ENCODE measurements around the gene IFFO2. TPM values are rescaled to one million over a fixed set of nuclear protein-coding genes. Genes with fewer than 3 reads are reported as not detected.
A peak's percentile ranks its signal among the peaks of the same experiment; 100 is the strongest.

Gene IFFO2
- polyA plus RNA-seq, 3 donors from 2014 or later: 1.9 to 3.9 (median 3.2) TPM

DNA sequence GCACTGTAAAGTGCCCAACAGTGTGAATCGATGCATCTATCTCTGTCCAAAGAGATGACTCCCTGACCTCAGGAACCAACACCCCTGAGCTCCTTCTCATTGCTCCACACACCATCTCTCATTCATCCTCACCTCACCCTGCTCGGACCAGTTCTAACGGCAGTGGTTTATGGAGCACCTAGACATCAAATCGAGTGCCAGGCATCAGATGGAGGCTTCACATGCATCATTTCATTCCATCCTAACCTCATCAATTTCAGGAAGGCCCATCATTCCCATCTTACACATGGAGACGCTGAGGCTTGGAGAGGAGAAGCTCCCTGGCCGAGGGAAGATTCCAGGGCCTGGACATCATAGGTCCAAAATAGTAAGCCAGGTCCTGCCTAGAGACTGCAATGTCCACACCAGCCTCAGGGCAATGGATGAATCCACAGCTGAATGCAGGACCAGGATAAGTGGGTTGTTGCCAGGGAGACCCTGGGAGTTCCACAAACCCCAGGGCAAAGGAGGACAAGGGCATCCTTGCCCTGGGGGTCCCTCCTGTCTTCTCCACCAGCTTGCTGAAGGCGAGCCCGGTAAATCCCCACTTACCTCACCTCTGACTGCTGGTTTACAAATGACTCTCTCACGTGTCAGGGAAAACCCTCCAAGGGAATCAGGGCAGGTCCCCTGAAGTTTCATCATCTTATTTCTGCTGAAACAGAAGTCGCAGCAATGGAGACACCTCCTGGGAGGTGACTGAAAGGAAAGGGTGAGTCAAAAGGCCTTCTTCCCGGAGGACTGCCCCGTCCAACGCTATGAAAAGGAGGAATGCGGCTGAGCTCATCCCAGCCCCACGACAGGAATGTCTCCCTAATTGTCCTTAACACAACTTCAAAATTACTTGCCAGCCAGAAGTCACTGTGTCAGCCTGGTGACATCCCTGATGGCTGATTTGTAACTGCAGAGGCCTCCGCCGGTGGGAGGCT, 9.0 kb upstream of the IFFO2 start:
- no peaks in the 10 kb centered on the region for H3K9me3 Mint-ChIP-seq
- H3K36me3 Mint-ChIP-seq: no peaks in the 10 kb centered on the region
- H3K4me3 Mint-ChIP-seq: no peak overlapping the region
- H3K27me3 Mint-ChIP-seq (ENCODE audit: low read depth in 3 of 3): peaks cover 0 to 6% (median 4%) of the 10 kb centered on the region in 3 donors
- DNase-seq: no peak
- H3K4me1 Mint-ChIP-seq: no peaks in the 10 kb centered on the region
- H3K27ac Mint-ChIP-seq: no peak overlapping the region

- Mint-ChIP-seq H3K27me3 (ENCODE audit: low read depth in 3 of 3) (peaks cover 2 to 6% (median 4%) of the 10 kb centered on the region in 3 donors), H3K4me3 (no peak overlapping the region), H3K27ac (no peak overlapping the region), H3K9me3 (no peaks in the 10 kb centered on the region), H3K36me3 (no peaks in the 10 kb centered on the region), H3K4me1 (no peaks in the 10 kb centered on the region)
- DNase-seq: no peak
Observed at GRCh38 chr1:18963968-18964367, 7.5 kb upstream of the IFFO2 start.

DNA sequence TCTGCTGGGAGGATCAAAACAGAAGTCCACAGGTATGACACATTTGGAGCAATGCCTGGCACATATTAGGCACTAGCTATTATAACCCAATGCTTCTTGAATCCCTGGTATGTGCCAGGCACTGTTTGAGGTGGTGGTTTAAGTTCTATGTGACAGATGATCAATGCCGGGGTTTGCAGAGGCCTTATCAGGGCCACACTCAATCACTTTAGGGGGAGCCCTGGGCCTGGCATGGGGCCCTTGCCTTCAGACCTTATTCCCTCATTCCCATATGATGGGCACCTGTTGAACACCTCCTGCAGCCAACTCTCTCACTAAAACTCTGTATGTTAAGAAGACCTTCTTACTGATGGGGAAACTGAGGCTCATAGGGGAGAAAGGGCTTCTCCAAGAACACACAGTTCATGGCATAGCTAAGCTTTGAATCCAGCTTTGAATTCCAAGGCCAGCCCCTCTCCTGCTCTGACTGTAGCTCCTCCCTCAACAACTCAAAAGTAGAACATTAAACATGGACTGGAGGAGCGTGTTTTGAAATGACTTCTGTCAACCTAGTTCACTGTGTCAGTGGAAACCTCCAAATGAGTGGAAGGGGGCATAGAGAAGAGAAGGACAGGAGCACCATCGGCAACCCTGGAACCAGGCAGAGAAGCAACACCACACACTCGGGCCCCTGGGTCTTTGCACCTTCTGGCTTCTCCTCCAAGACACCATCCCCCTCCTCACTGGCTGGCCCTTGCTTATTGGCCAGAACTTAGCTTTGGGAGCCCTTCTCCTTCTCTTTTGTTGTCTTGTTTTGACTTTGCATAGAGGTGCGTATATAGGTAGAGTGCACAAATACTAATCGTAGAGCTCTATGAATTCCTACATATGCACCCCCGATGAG, 6.6 kb upstream of the IFFO2 start:
- H3K27ac Mint-ChIP-seq: no peak overlapping the region
- no peak overlapping the region for H3K4me3 Mint-ChIP-seq
- no peaks in the 10 kb centered on the region for H3K36me3 Mint-ChIP-seq

DNA sequence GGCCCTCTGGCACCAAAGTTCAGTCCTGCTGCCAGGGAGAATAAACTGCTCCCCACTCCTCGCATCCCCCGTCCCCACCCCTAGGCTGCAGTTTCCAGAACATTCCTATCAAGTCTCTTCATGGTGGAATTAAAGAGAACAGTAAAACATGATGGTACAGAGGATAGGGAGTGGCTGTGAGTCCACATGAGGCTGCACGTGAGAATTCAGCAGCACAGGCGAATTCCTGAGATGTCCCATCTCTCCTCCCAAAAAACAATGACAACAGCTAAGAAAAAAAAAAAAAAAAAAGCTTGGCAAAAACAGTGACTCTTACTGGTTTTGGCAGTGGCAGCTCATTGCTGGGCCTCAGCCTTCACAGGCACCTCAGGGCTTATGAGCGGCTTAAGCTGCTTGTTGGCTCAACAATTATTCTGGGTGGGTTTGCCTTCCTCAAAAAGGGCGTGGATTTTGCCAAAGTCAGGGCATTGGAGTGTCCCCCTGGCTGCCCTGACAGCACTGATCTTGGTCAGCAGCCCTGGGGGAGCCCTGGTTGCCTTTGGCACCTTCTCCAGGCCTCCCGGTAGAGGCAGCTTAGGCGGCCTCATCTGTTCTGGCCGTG, 5.7 kb upstream of the IFFO2 start:
- Mint-ChIP-seq H3K27me3 (ENCODE audit: low read depth in 3 of 3) (peaks cover 2 to 8% (median 7%) of the 10 kb centered on the region in 3 donors), H3K4me1 (peaks cover 12% of the 10 kb centered on the region in 2 donors), H3K27ac (peak overlapping the region in 1 of 6 donors; percentile 47), H3K4me3 (no peak overlapping the region), H3K36me3 (no peaks in the 10 kb centered on the region), H3K9me3 (no peaks in the 10 kb centered on the region)
- no peak for DNase-seq

More for the DNA sequence above, 6.6 kb upstream of the IFFO2 start:
- Mint-ChIP-seq H3K4me1 (peaks cover 4% of the 10 kb centered on the region in 2 donors), H3K27me3 (ENCODE audit: low read depth in 3 of 3) (peaks cover 1 to 3% (median 2%) of the 10 kb centered on the region in 3 donors), H3K9me3 (no peaks in the 10 kb centered on the region)
- no peak for DNase-seq

DNA sequence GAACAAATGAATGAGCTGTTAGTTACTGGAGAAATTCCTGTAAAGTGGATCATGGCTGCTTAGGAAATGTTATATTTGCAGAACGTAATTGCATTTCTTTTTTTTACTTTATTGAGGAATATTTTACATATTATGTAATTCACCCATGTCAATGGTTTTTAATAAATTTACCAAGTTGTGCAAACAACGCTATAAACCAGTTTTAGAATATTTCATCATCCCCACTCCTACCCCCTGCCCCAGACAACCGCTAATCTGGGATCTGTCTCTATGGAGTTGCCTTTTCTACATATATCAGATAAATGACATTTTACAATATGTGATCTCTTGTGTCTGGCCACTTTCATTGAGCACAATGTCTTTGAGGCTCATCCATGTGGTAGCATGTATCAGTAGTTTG, 4.3 kb upstream of the IFFO2 start:
- Mint-ChIP-seq H3K4me1 (peaks cover 13 to 15% of the 10 kb centered on the region in 2 donors), H3K27me3 (ENCODE audit: low read depth in 3 of 3) (peaks cover 5 to 10% (median 8%) of the 10 kb centered on the region in 3 donors), H3K4me3 (no peak overlapping the region), H3K9me3 (no peaks in the 10 kb centered on the region), H3K27ac (peak overlapping the region in 1 of 6 donors; percentile 17), H3K36me3 (no peaks in the 10 kb centered on the region)
- DNase-seq: no peak

DNA sequence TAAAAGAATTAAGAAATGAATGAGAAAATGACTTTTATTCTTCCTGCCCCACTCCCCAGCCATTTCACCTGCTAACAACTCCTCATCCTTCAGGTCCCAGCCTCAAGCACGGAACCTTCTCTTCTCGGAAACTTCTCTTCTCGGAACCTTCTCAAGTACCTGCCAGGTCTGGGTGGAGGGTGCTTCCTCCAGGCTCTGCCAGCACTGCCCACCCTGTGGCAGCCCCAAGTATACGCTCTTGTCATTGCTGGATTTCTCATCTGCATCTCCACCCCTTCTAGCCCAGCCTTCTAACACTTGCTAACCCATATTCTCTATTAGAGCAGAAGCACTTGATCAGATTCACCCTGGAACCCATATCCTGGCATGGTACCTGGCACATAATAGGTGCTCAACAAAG, 3.9 kb upstream of the IFFO2 start:
- Mint-ChIP-seq H3K9me3 (no peaks in the 10 kb centered on the region), H3K27me3 (ENCODE audit: low read depth in 3 of 3) (peaks cover 7 to 10% (median 8%) of the 10 kb centered on the region in 3 donors), H3K36me3 (no peaks in the 10 kb centered on the region), H3K27ac (peak overlapping the region in 1 of 6 donors; percentile 80), H3K4me3 (no peak overlapping the region), H3K4me1 (peaks cover 13 to 15% of the 10 kb centered on the region in 2 donors)
- DNase-seq: no peak

DNA sequence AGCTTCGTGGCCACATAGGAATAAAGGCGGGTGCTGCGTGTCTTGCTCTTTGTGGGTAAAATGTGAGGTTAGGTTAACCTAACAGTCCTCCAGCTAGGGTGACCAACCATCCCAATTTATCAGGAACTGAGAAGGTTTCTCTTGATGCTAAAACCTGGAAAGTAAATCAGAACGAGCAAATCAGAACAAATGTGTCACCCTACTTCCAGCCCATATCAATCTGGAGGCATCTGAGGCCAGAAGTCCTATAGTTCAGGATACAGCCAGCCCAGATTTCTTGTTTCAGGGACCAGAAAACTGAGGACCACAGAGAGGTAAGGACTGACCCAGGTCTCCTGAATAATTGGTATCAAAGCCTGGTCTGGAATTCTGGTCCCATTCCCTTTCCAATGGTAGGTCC, 3.1 kb upstream of the IFFO2 start:
- Mint-ChIP-seq H3K36me3 (no peaks in the 10 kb centered on the region), H3K9me3 (no peaks in the 10 kb centered on the region), H3K4me1 (peaks cover 21 to 22% of the 10 kb centered on the region in 2 donors), H3K27ac (no peak overlapping the region), H3K4me3 (no peak overlapping the region), H3K27me3 (ENCODE audit: low read depth in 3 of 3) (peaks cover 7 to 13% (median 12%) of the 10 kb centered on the region in 3 donors)
- no peak for DNase-seq

DNA sequence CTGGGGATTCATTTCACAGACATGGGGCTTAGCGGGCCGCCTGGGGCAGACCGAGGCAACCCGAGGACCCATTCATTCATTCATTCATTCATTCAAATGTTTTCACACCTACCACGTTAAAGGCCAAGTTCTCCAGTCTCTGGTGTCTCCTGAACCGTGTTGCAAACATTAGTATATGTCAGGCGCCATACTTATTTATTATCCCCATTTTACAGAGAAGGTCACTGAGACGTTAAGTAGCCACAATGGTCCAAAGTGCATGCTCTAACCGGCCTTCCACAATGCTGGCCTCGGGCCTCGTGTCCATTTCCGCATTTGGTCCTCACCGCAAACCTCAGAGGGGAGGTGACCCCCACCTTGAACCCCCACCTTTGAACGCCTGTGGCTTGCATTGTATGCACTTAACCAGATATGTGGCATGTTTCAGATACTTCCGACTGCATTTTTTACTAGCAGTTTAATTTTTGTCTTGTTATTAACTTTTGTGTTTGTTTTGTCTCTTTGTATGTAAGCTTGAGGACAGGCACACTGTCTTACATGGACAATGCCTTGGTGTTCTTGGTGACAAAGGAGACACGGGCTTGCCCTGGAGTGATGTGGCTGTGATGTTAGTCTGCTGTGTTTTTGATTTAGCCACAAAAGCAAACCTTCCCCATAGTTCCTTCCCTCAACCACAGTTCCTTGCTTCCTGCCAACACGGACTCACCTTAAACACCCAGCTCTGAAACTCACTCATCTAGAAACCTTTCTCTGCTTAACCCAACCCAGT, 1.2 kb upstream of the IFFO2 start:
- DNase-seq: no peak
- peak overlapping the region; percentile 67 to 92 (median 81) for H3K4me3 Mint-ChIP-seq
- H3K27ac Mint-ChIP-seq: peak overlapping the region; percentile 26 to 92 (median 80)
- H3K9me3 Mint-ChIP-seq: no peaks in the 10 kb centered on the region
- peaks cover 40 to 41% of the 10 kb centered on the region in 2 donors for H3K4me1 Mint-ChIP-seq
- H3K27me3 Mint-ChIP-seq (ENCODE audit: low read depth in 3 of 3): peaks cover 7 to 17% (median 15%) of the 10 kb centered on the region in 3 donors
- H3K36me3 Mint-ChIP-seq: no peaks in the 10 kb centered on the region

DNA sequence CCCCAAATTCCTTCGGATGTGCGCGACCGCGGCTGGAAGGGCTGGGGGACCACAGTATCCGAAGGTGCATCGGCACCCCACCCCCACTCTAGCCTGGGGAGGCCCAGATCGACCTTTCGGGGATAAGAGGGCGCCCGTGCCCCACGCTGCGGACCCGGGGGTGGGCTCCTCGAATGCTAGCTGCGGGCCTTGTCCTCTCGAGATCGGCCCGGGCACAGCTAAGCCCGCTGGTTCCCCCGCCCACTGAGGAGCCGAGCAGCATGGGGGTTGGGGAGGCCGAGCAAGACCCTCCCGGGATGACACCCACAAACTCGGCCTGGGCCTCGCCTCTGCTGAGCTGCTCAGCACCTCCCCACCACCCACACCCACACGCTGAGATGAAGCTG, 653 bp upstream of the IFFO2 start:
- Mint-ChIP-seq H3K27me3 (ENCODE audit: low read depth in 3 of 3) (peaks cover 10 to 20% (median 20%) of the 10 kb centered on the region in 3 donors), H3K4me1 (peaks cover 46 to 47% of the 10 kb centered on the region in 2 donors), H3K27ac (peak overlapping the region; percentile 64 to 92 (median 82)), H3K9me3 (no peaks in the 10 kb centered on the region), H3K36me3 (no peaks in the 10 kb centered on the region), H3K4me3 (peak overlapping the region; percentile 67 to 92 (median 81))
- DNase-seq: no peak

DNA sequence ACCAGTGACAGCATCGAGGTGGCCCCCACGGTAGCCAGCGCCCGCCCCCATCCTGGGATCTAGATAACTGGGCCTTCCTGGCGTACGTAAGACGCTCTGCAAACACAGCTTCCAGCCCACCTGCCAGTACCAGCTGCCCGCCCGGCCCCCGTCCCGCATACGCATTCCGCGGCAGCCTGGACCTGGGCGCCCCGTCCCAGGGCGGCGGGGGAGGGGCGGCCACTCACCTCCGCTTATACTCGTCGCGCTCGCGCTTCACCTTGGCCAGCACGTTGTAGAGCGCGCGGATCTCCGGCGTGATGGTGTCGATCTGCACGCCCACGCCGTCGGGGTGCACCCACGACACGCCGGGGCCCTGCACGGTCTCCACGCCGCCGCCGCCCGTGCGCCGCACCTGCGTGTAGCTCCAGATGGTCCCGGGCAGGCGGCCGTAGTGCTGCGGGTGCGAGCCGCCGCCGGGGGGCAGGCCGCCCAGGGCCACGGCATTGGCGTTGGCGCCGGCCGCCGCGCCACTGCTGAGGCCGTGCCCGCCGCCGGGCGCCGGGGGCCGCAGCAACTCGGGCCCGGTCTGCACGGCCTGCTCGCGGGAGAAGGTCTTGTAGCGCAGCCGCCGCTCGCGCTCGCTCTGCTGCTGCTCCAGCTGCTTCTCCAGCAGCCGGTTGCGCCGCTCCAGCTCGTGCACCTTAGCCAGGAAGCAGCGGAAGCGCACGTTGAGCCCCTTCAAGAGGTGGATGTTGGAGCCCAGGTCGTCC, 859 bp downstream of the IFFO2 start:
- Mint-ChIP-seq H3K9me3 (no peaks in the 10 kb centered on the region), H3K4me1 (peaks cover 61 to 62% of the 10 kb centered on the region in 2 donors), H3K36me3 (no peaks in the 10 kb centered on the region), H3K27ac (peak overlapping the region; percentile 84 to 100 (median 87)), H3K4me3 (peak overlapping the region; percentile 88 to 93 (median 90)), H3K27me3 (ENCODE audit: low read depth in 3 of 3) (peaks cover 23 to 31% (median 30%) of the 10 kb centered on the region in 3 donors)
- DNase-seq: peak; percentile 38 to 62 (median 43)

DNA sequence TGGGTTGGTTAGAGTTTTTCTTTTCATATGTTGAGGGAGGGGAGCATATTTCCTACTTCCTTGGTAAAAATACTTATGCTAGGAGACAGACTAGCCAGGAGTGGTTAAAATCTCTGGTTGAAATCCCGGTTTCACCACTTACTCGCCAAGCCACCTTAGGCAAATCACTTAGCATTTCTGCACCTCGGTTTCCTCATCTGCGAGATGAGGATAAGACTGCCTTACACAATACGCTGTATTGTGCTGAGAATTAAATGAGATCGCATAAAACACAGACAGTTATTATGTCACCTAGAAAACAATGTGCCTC, 1.4 kb downstream of the IFFO2 start:
- Mint-ChIP-seq H3K27ac (peak overlapping the region; percentile 84 to 100 (median 87)), H3K4me3 (peak overlapping the region; percentile 88 to 93 (median 90)), H3K4me1 (peaks cover 66 to 67% of the 10 kb centered on the region in 2 donors), H3K9me3 (no peaks in the 10 kb centered on the region), H3K27me3 (ENCODE audit: low read depth in 3 of 3) (peaks cover 25 to 33% (median 32%) of the 10 kb centered on the region in 3 donors), H3K36me3 (no peaks in the 10 kb centered on the region)
- no peak for DNase-seq

GRCh38 chr1:18954270-18955071, 2.0 kb downstream of the IFFO2 start:
- peak overlapping the region; percentile 88 to 93 (median 90) for H3K4me3 Mint-ChIP-seq
- no peak for DNase-seq
- no peaks in the 10 kb centered on the region for H3K36me3 Mint-ChIP-seq
- peak overlapping the region; percentile 84 to 100 (median 87) for H3K27ac Mint-ChIP-seq
- no peaks in the 10 kb centered on the region for H3K9me3 Mint-ChIP-seq
- peaks cover 25 to 38% (median 33%) of the 10 kb centered on the region in 3 donors for H3K27me3 Mint-ChIP-seq (ENCODE audit: low read depth in 3 of 3)
- H3K4me1 Mint-ChIP-seq: peaks cover 72 to 74% of the 10 kb centered on the region in 2 donors

All from immature natural killer cell (primary cell).